K562 (cell line): ENCODE results near the gene SLC7A4. TPM values are rescaled to one million over a fixed set of nuclear protein-coding genes. Genes with fewer than 3 reads are reported as not detected.

Experiments used
- EGR1 ChIP-seq: fragments of 450-650 bp; conservative IDR thresholded peaks from 2 replicates; pipeline ENCODE4 v1.6.1; 2017; ENCODE audit warnings: mild to moderate bottlenecking
- MAZ ChIP-seq, 2 experiments: fragments of 450-650 bp in 1 of 2; sonication (generic) in 1 of 2; formaldehyde crosslinking; IDR thresholded peaks in 1 of 2; conservative IDR thresholded peaks in 1 of 2; 2 replicates each; pipeline versions ENCODE4 v1.4.0 to v1.5.0; 2020; ENCODE audit warnings: mild to moderate bottlenecking in 1 of 2, missing genetic modification reagents in 1 of 2
- MEIS2 ChIP-seq: fragments of 450-650 bp; IDR thresholded peaks from 2 replicates; pipeline ENCODE4 v1.6.1; 2014; ENCODE audit warnings: mild to moderate bottlenecking; ENCODE audit not compliant: partially characterized antibody
- NFIX ChIP-seq: fragments of 250-450 bp; sonication (Bioruptor Pico); IDR thresholded peaks from 2 replicates; pipeline ENCODE4 v1.4.0; 2020; ENCODE audit warnings: low read depth, mild to moderate bottlenecking, moderate library complexity
- RBM25 ChIP-seq: fragments of 200-400 bp; formaldehyde crosslinking; IDR thresholded peaks from 2 replicates; pipeline ENCODE4 v1.6.1; 2018; ENCODE audit warnings: low read length, low read depth, moderate library complexity; ENCODE audit not compliant: severe bottlenecking
- polyA plus RNA-seq, 8 experiments: library from polyadenylated mRNA; depleted of rRNA in 4 of 8; stranded (reverse) in 5 of 8; unstranded in 3 of 8; fragments of >200 nt; fragmentation: Nextera tagmentation in 2 of 8; fragmentation: Illumina TruSeq in 1 of 8; extraction: Ambion mirVana in 2 of 8; extraction: Trizol in 1 of 8; gene quantifications; 2 replicates each; pipeline versions ENCODE4 v1.2.1 to v1.2.3, GENCODE V29; 2011 to 2014; ENCODE audit warnings: inconsistent platforms in 1 of 8, missing spikeins in 1 of 8
- total RNA-seq, 7 experiments: library from RNA; depleted of rRNA in 6 of 7; stranded (reverse); fragments of >200 nt in 6 of 7; fragmentation: Illumina TruSeq in 2 of 7; extraction: Trizol in 2 of 7; gene quantifications; 2 replicates each; pipeline versions ENCODE4 v1.2.1 to v1.2.3, GENCODE V29; 2011 to 2021; ENCODE audit warnings: low replicate concordance in 1 of 7
- TF ChIP-seq, protein P1 (sequence below): sonication (generic); formaldehyde crosslinking; IDR thresholded peaks from 2 replicates; pipeline ENCODE4 v1.8.1; 2023; ENCODE audit warnings: mild to moderate bottlenecking, missing genetic modification reagents
- TF ChIP-seq, protein P2 (sequence below): fragments of 200-800 bp; sonication (Bioruptor generic); IDR thresholded peaks from 2 replicates; pipeline ENCODE4 v1.6.1; 2016; ENCODE audit warnings: missing genetic modification characterization, missing compliant biosample characterization
- TF ChIP-seq, protein P3 (sequence below), 2 experiments: fragments of 450-650 bp; IDR thresholded peaks; 2 replicates each; pipeline ENCODE4 v1.6.1; 2016
- TF ChIP-seq, protein P4 (sequence below): sonication (generic); IDR thresholded peaks from 2 replicates; pipeline ENCODE4 v1.6.1; 2016
- TF ChIP-seq, protein P5 (sequence below), 2 experiments: fragments of 450-650 bp; IDR thresholded peaks; 2 replicates each; pipeline ENCODE4 v1.6.1; 2018; ENCODE audit warnings: mild to moderate bottlenecking in 2 of 2, low read depth in 1 of 2; ENCODE audit not compliant: partially characterized antibody in 2 of 2

SLC7A4 gene
- total and polyA plus RNA-seq, 9 of the 15 experiments (the other 6 are each of a cell fraction or from before 2014, with no cell fraction given), result not detected

DNA sequence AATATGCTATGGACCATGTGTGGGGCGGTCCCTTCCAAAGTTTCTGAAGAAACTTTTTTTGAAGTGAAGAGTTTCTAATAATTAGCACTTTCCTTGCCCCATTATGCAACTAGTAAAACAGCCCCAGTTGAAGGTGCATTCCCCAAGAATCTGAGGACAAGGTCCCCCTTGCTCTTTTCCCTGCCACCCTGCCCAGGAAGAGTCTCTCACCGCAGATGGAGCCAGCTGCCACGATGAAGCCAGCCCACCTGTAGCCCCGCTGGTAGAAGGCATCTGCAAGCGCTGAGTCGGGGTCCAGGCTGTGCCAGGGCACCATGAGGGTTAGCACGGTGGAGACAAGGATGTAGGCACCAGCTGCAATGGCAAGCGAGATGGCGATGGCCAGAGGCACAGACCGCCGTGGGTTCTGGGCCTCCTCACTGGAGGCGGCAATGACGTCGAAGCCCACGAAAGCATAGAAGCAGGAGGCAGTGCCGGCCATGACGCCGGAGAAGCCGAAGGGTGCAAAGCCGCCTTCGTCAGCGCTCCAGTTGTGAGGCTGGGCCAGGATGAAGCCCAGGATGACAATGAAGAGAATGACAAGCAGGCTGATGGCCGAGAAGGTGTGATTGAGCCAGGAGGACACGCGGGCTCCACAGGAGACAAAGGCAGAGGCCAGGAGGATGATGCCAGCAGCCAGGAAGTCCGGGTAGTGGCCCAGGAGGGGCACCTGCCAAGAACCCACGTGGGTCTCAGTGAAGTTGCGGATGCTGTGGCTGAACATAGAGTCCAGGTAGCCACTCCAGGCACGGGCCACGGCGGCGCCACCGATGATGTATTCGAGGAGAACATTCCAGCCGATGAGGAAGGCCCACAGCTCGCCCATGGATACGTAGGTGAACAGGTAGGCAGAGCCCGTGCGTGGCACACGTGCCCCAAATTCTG, 1.5 kb downstream of the SLC7A4 start (continued):
- TF ChIP-seq, protein P1, sequence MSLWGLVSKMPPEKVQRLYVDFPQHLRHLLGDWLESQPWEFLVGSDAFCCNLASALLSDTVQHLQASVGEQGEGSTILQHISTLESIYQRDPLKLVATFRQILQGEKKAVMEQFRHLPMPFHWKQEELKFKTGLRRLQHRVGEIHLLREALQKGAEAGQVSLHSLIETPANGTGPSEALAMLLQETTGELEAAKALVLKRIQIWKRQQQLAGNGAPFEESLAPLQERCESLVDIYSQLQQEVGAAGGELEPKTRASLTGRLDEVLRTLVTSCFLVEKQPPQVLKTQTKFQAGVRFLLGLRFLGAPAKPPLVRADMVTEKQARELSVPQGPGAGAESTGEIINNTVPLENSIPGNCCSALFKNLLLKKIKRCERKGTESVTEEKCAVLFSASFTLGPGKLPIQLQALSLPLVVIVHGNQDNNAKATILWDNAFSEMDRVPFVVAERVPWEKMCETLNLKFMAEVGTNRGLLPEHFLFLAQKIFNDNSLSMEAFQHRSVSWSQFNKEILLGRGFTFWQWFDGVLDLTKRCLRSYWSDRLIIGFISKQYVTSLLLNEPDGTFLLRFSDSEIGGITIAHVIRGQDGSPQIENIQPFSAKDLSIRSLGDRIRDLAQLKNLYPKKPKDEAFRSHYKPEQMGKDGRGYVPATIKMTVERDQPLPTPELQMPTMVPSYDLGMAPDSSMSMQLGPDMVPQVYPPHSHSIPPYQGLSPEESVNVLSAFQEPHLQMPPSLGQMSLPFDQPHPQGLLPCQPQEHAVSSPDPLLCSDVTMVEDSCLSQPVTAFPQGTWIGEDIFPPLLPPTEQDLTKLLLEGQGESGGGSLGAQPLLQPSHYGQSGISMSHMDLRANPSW (CRISPR knock-in tag), result 0 out of 2 replicates have a peak, but pooled peaks have one; percentile 57
- TF ChIP-seq RBM25 (no peak), MEIS2 (no peak), EGR1 (no peak), MAZ (CRISPR knock-in tag; conservative IDR thresholded peaks at IDR 0.05 in 1 of 2, IDR thresholded peaks at IDR 0.05 in 1 of 2) (peak in 1 of 2 experiments; percentile 34; a peak in 2 of 4 replicates), NFIX (no peak)
- TF ChIP-seq, protein P2, sequence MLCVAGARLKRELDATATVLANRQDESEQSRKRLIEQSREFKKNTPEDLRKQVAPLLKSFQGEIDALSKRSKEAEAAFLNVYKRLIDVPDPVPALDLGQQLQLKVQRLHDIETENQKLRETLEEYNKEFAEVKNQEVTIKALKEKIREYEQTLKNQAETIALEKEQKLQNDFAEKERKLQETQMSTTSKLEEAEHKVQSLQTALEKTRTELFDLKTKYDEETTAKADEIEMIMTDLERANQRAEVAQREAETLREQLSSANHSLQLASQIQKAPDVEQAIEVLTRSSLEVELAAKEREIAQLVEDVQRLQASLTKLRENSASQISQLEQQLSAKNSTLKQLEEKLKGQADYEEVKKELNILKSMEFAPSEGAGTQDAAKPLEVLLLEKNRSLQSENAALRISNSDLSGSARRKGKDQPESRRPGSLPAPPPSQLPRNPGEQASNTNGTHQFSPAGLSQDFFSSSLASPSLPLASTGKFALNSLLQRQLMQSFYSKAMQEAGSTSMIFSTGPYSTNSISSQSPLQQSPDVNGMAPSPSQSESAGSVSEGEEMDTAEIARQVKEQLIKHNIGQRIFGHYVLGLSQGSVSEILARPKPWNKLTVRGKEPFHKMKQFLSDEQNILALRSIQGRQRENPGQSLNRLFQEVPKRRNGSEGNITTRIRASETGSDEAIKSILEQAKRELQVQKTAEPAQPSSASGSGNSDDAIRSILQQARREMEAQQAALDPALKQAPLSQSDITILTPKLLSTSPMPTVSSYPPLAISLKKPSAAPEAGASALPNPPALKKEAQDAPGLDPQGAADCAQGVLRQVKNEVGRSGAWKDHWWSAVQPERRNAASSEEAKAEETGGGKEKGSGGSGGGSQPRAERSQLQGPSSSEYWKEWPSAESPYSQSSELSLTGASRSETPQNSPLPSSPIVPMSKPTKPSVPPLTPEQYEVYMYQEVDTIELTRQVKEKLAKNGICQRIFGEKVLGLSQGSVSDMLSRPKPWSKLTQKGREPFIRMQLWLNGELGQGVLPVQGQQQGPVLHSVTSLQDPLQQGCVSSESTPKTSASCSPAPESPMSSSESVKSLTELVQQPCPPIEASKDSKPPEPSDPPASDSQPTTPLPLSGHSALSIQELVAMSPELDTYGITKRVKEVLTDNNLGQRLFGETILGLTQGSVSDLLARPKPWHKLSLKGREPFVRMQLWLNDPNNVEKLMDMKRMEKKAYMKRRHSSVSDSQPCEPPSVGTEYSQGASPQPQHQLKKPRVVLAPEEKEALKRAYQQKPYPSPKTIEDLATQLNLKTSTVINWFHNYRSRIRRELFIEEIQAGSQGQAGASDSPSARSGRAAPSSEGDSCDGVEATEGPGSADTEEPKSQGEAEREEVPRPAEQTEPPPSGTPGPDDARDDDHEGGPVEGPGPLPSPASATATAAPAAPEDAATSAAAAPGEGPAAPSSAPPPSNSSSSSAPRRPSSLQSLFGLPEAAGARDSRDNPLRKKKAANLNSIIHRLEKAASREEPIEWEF (CRISPR knock-in tag), result no peak
- TF ChIP-seq, protein P3, sequence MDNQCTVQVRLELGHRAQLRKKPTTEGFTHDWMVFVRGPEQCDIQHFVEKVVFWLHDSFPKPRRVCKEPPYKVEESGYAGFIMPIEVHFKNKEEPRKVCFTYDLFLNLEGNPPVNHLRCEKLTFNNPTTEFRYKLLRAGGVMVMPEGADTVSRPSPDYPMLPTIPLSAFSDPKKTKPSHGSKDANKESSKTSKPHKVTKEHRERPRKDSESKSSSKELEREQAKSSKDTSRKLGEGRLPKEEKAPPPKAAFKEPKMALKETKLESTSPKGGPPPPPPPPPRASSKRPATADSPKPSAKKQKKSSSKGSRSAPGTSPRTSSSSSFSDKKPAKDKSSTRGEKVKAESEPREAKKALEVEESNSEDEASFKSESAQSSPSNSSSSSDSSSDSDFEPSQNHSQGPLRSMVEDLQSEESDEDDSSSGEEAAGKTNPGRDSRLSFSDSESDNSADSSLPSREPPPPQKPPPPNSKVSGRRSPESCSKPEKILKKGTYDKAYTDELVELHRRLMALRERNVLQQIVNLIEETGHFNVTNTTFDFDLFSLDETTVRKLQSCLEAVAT (IDR thresholded peaks at IDR 0.05), result no peak
- TF ChIP-seq, protein P4, sequence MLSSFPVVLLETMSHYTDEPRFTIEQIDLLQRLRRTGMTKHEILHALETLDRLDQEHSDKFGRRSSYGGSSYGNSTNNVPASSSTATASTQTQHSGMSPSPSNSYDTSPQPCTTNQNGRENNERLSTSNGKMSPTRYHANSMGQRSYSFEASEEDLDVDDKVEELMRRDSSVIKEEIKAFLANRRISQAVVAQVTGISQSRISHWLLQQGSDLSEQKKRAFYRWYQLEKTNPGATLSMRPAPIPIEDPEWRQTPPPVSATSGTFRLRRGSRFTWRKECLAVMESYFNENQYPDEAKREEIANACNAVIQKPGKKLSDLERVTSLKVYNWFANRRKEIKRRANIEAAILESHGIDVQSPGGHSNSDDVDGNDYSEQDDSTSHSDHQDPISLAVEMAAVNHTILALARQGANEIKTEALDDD, result no peak
- TF ChIP-seq, protein P5, sequence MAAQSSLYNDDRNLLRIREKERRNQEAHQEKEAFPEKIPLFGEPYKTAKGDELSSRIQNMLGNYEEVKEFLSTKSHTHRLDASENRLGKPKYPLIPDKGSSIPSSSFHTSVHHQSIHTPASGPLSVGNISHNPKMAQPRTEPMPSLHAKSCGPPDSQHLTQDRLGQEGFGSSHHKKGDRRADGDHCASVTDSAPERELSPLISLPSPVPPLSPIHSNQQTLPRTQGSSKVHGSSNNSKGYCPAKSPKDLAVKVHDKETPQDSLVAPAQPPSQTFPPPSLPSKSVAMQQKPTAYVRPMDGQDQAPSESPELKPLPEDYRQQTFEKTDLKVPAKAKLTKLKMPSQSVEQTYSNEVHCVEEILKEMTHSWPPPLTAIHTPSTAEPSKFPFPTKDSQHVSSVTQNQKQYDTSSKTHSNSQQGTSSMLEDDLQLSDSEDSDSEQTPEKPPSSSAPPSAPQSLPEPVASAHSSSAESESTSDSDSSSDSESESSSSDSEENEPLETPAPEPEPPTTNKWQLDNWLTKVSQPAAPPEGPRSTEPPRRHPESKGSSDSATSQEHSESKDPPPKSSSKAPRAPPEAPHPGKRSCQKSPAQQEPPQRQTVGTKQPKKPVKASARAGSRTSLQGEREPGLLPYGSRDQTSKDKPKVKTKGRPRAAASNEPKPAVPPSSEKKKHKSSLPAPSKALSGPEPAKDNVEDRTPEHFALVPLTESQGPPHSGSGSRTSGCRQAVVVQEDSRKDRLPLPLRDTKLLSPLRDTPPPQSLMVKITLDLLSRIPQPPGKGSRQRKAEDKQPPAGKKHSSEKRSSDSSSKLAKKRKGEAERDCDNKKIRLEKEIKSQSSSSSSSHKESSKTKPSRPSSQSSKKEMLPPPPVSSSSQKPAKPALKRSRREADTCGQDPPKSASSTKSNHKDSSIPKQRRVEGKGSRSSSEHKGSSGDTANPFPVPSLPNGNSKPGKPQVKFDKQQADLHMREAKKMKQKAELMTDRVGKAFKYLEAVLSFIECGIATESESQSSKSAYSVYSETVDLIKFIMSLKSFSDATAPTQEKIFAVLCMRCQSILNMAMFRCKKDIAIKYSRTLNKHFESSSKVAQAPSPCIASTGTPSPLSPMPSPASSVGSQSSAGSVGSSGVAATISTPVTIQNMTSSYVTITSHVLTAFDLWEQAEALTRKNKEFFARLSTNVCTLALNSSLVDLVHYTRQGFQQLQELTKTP (IDR thresholded peaks at IDR 0.05; ENCODE audit: low read depth in 1 of 2, partially characterized antibody in 2 of 2), result no peak
